ENCODE measurements around the gene ADRA1B.

Gene ADRA1B

GRCh38 chr5:159904874-159905273 lies 11.4 kb upstream of the ADRA1B start:
- TF ChIP-seq CTCF (IDR thresholded peaks at IDR 0.05; ENCODE audit: insufficient read depth, low read length) (no peak), REST (IDR thresholded peaks at IDR 0.05; ENCODE audit: insufficient replicate concordance, low read depth) (no peak), SPI1 (IDR thresholded peaks at IDR 0.05; ENCODE audit: borderline replicate concordance, low read depth) (no peak), GABPA (IDR thresholded peaks at IDR 0.05; ENCODE audit: low read depth) (no peak), POLR2AphosphoS5 (IDR thresholded peaks at IDR 0.05; ENCODE audit: low read depth) (no peak)
- Histone ChIP-seq H3K27me3 (ENCODE audit: insufficient read depth, poor library complexity, severe bottlenecking) (peaks cover 4% of the 10 kb centered on the region), H3K4me3 (replicated peaks; ENCODE audit: insufficient read depth, low read length) (no peak overlapping the region), H3K27ac (replicated peaks) (no peak overlapping the region)
- no peak for DNase-seq (ENCODE audit: low read depth in 1 of 2, low spot score in 1 of 2)

GRCh38 chr5:159905496-159905895 lies 10.8 kb upstream of the ADRA1B start:
- no peak overlapping the region for H3K27ac ChIP-seq (replicated peaks)
- H3K27me3 ChIP-seq (ENCODE audit: insufficient read depth, poor library complexity, severe bottlenecking) = peaks cover 4% of the 10 kb centered on the region
- H3K4me3 ChIP-seq (replicated peaks; ENCODE audit: insufficient read depth, low read length) = no peak overlapping the region
- TF ChIP-seq POLR2AphosphoS5 (IDR thresholded peaks at IDR 0.05; ENCODE audit: low read depth) = no peak
- TF ChIP-seq SPI1 (IDR thresholded peaks at IDR 0.05; ENCODE audit: borderline replicate concordance, low read depth) = no peak
- TF ChIP-seq GABPA (IDR thresholded peaks at IDR 0.05; ENCODE audit: low read depth) = no peak
- no peak for TF ChIP-seq REST (IDR thresholded peaks at IDR 0.05; ENCODE audit: insufficient replicate concordance, low read depth)
- TF ChIP-seq CTCF (IDR thresholded peaks at IDR 0.05; ENCODE audit: insufficient read depth, low read length) = no peak
- DNase-seq (ENCODE audit: low read depth in 1 of 2, low spot score in 1 of 2) = no peak

GRCh38 chr5:159906463-159906862 lies 9.8 kb upstream of the ADRA1B start:
- DNase-seq (ENCODE audit: low read depth in 1 of 2, low spot score in 1 of 2) = no peak

More at GRCh38 chr5:159906463-159906862, 9.8 kb upstream of the ADRA1B start:
- Histone ChIP-seq H3K4me3 (replicated peaks; ENCODE audit: insufficient read depth, low read length) (no peak overlapping the region), H3K27me3 (ENCODE audit: insufficient read depth, poor library complexity, severe bottlenecking) (peaks cover 4% of the 10 kb centered on the region), H3K27ac (replicated peaks) (no peak overlapping the region)
- TF ChIP-seq GABPA (IDR thresholded peaks at IDR 0.05; ENCODE audit: low read depth) (no peak), POLR2AphosphoS5 (IDR thresholded peaks at IDR 0.05; ENCODE audit: low read depth) (no peak), SPI1 (IDR thresholded peaks at IDR 0.05; ENCODE audit: borderline replicate concordance, low read depth) (no peak), CTCF (IDR thresholded peaks at IDR 0.05; ENCODE audit: insufficient read depth, low read length) (no peak), REST (IDR thresholded peaks at IDR 0.05; ENCODE audit: insufficient replicate concordance, low read depth) (no peak)

All from HL-60 (cell line).